GM21723 (cell line): Measurements from ENCODE around the gene NEUROD2.

Experiments used
- ATAC-seq: cut with Tn5 transposase; IDR thresholded peaks from one replicate; pipeline ENCODE4 v1.9.1; 2021; ENCODE audit warnings: mild to moderate bottlenecking, moderate library complexity; ENCODE audit not compliant: unreplicated experiment

NEUROD2 gene

GRCh38 chr17:39618956-39619785, 11.5 kb upstream of the NEUROD2 start:
- no peak for ATAC-seq

DNA sequence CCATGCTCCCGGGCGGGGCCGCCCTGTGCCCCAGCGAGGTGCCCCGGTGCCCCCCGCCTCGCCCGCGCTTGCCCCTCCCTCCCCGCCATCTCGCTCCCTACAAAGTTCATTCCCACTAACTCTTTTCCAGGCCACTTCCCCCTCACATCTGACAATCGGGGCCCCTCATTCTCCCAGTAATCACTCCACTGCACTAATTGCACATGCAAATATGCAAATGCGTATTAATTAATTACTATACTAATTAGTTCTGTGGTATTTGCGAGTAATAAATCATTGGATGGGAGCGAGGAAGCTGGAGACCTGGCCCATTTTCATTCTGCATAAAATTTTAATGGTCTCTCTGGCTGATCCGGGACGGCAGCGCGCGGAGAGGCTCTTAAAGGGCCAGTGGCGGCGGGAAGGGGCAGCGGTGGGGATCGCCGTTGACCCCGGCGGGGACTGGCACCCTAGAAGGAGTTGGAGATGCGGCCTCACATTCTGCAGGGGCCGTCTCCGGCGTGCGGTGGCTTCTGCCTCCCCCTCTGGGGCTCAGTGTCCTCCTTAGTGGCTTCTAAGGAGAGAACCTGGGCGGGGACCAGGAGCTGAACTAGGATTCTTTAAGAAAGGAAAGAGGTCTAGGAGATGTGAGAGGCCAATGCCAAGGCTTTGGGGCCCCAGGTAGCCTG, 10.7 kb upstream of the NEUROD2 start:
- ATAC-seq: no peak

- ATAC-seq: no peak
Observed at GRCh38 chr17:39617446-39618245, 9.9 kb upstream of the NEUROD2 start.

- ATAC-seq: no peak
Observed at GRCh38 chr17:39617100-39617445, 9.4 kb upstream of the NEUROD2 start.

DNA sequence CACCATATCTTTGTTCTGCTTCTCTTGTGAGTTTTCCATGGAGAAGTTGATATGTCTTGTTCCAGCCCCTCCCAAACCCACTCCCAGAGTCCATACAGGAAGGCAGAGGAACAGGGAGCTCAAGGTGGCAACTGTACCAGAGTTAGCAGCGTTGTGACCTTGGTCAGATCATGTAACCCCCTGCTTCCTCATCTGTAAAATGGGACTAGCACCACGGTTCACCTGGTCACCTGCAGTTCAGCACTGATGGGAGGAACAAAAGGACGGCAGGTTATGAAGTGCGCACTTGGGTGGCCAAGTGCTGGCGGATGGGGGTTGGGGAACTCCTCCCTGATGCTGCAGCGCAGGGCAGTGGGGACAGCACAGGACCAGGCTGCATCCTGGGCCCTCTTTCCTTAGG, 7.7 kb upstream of the NEUROD2 start:
- no peak for ATAC-seq

DNA sequence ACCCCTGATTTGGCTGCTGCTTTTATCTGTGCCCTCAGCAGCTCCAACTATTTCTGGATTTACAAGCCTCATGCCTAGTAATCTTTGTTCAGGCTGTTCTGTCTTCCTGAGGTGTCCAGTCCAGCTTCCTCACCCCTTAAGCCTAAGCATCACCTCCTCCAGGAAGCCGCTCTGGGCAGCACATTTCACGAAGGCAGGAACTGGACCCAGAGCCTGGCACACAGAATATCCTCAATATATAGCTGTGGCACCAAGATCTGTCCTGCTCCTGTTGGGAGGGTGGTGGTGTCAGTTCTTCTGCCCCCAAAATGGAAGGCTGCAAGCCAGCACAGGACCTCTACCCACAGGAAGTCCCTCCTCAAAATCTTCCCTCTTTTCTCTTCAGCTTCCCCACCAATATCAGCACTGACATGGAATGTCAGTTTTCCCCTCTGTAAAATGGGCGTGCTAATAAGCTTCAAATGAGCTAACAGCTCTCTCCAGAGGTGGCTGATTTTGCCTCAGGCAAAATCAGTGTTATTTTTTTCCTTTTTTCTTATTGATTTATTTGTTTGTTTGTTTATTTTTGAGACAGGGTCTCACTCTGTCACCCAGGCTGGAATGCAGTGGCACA, 6.9 kb upstream of the NEUROD2 start:
- ATAC-seq: no peak

GRCh38 chr17:39612935-39613464, 5.3 kb upstream of the NEUROD2 start:
- ATAC-seq: no peak

DNA sequence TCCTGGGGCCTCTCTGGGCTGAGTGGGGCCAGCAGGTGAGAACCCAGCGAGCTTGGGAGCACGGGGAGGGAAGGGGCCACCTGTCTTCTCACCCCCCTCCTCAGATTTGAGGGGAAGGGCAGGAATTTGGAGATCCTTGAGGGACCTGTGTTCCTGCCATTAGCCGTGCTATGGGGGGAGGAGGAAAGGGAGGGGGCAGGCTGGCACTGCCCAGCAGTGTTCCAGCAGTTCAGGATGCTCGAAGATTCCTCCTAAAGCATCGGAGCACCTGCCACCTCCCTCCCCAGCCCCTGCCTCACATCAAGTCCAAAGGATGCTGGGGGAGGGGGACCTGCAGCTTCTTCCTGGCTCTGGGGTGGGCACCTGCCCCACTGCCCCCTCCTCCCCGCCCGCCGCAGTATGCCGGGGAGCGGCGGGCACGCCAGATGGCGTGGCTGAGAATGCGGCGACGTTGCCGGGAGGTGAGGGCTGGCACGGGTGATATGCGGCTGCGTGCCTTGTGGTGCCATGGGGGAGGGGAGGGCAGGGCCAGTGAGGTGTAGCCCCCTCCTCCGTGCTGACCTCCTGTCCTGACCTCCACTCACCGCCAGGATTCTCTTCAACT, 4.7 kb upstream of the NEUROD2 start:
- ATAC-seq: no peak

- ATAC-seq: no peak
Observed at GRCh38 chr17:39611401-39612112, 3.8 kb upstream of the NEUROD2 start.

DNA sequence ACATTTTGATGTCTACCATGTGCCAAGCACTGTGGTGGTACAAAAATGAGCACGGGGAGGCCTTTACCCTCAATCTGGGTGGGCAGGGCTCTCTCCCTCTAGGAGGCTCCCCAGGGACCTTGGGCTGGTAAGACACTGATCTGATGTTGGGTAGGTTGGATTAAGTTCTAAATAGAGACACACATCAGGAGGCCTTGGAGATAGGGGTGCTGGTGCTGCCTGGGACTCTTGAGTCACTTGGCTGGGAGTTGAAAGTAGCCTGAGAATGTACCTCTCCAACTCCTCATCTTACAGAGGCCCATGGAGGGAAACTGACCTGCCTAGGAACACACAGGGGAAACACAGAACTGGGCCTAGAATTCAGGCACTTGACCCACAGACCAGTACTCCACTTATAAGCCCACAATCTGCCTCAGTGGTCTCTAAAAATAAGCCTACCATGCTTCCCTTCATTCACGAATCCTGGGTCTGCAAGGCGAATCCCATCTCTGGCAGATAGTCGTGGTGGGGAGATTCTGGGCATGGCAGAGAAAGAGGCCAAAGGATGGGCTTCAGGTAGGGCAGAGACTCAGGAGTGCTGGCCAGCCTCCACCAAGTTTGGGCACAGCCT, 1.8 kb upstream of the NEUROD2 start:
- no peak for ATAC-seq

DNA sequence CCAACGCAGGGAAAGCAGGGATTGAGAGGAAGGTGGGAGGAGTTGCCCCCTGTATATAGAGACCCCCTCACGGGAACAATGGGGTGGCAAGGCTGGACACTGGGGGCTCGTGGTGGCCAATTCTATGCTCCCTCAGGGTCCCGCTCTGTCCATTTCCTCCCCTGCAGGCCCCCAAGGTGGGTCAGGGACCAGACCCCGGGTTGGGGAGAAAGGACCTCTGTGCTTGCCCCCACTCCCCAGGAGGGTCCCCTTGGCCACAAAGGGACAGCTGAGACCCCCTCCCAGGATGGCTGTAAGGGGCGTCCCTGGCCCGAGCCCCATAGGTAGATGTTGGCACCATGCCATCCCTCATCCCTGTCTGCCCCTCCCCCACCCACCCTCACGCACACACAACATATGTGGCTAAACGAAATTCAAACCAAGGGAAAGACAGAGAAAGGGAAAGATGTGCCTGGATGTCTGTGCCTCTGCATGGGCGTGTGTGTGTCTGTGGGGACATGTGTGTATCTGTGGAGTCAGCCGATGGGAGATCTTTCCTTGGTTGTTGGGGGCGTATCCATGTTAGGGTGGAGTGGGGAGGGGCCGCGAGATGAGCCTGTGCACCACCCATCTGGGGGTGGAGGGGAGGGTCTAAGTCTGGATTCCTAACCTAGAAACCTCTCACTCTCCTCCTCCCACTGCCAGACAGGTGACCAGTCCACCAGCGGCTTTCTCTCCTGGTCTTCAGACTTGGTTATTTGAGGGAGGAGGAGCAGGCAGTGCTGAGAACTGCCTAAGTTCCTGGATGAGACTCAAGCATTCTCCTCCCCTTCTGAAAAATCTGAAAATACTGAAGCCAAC, 642 bp upstream of the NEUROD2 start:
- no peak for ATAC-seq

DNA sequence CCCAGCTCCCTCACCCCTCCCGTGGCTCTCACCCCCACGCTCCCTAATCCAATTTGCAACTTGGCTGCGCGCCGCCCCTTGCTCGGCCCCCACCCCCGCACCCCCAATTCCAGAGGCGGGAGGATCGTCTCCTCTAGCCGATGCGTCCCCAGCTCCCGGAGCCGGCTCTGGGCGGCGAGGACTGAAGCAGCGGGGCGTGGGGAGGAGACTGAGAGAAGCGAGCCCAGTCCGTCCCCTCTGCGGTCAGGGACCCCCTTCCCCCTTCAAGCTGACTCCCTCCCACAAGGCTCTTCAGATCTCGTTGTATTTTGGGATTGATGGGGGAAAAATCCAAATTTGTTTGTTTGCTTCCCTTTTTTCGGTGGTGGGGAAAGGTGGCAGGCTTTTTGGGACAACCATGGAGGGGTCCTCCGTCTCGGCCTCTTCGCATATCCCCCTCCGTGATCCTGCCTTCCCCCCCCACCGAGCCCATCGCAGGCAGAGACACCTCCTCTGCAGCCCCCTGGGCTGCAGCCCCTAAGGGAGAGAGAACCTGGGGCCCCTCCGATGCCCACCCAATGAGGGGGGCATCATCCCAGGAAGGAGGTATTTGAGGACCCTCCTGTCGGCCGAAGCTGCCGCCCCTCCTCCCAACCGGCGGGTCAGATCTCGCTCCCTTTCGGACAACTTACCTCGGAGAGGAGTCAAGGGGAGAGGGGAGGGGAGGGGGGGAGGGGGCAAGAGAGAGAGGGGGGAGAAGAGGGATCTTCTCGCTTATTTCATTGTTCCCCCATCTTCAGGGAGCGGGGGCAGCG, 466 bp downstream of the NEUROD2 start:
- ATAC-seq: no peak

- no peak for ATAC-seq
Observed at GRCh38 chr17:39606434-39607056, 1.2 kb downstream of the NEUROD2 start.

DNA sequence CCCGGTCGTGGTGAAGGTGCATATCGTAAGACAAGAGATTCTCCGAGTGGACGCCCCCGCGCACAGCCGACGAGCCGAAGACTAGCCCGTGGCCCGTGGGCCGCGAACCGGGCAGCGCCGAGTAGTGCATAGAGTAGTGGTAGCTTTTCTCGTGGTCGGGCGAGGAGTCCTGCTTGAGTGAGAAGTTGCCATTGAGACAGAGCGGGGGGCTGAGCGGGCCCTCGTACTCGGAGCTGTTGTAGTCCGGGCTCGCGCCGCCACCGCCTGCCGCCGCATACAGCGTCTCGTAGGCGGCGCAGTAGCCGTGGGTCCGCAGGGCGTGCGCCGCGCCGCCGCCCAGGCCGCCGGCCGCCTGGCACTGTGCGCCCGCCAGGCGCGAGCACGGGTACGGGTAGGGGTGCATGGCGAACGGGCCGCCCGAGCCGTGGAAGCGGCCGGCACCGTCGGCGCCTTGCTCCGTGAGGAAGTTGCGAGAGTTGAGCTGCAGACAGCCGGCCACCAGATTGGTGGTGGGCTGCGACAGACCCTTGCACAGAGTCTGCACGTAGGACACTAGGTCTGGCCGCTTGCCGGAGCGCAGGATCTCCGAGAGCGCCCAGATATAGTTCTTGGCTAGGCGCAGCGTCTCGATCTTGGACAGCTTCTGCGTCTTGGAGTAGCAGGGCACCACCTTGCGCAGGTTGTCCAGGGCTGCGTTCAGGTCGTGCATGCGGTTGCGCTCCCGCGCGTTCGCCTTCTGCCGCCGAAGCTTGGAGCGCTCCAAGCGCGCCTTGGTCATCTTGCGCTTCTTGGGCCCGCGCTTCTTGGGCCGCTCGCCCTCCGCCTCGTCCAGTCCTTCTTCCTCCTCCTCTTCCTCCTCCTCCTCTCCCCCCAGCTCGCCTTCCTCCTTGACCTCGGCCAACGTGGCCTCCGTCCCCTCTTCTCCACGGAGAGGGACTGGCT, 2.0 kb downstream of the NEUROD2 start:
- no peak for ATAC-seq

GRCh38 chr17:39604911-39605491, 2.7 kb downstream of the NEUROD2 start:
- ATAC-seq: no peak
